ENCODE data around the gene MAX.
"Not testable (repeated sequence)": the region's sequence is repeated elsewhere in the genome, so short reads cannot be mapped to it uniquely, and the experiment has no call there.

MAX gene

DNA sequence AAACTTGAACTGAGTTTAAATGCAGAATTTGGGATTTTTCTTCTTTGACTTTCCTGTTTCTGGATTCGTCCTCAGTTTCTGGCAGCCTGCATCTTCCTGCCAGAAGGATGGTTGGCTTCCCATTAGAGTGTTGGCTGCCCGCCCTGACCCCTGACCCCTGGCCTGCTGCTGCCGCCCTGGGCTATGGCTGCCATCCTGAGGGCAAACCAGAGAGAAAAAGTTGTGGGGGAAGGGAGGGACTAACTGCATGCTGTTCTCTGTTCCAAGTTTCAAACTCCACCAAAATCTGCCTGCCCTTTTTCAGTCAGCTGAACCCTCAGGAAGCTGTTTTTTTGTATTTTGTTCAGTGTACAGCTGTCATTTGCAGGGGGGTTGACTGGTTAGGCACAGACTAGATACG is 67.3 kb downstream of the MAX start:
- DNase-seq (ENCODE audit: low spot score), result no peak

DNA sequence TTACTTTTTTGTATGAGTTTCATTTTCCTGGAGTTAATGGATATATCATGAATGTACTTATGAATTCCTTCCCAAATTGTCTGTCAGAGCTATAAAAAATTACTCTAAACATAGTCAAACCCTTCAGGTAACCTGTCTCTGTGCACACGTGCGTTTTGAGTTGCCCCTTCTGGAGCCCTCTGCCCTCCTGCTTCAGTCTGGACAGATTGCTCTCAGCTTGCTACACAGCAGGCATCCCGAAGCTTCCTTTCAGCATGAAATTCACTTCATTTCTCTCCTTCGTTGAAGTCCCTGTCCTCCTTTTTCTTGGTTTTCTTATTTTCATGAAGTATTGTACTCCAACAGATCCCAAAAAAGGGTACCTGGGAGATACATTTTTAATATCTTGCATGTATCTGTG is 68.3 kb downstream of the MAX start:
- no peak for DNase-seq (ENCODE audit: low spot score)

DNA sequence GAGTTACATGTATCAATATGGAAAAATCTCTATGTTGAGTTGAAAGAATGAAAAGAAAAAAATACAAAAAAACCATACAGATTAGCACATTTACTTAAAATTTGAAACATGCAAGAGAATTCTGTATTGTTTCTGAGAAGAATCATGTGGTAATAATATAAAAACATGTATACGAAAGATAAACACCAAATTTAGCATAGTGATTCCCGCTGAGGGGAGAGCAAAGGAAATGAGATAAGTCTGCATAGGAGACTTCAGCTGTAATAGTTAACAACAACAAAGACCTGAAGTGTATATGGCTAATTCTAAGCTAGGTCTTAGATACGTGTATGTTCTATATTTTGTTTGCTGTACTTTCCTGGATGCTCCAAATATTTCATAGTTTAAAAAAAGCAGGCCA is 69.1 kb downstream of the MAX start:
- no peak for DNase-seq (ENCODE audit: low spot score)

DNA sequence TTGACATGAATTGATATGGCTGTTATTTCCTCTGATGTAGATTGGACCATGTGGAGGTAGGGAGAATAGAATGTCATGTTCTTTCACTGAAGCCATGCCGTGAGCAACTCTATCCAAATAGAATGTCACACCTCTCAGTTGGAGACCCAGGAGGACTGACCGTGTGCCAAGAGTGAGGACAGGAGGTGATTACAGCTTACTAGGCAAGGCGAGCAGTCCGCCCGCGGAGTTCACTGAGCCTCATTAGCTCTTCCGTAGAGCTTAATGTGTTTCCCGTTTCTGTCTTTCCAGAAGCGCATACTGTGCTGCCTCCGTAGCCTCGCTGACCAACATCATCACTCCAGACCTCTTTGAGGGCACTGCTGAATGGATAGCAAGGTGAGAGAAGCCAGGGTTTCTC is 70.0 kb downstream of the MAX start:
- DNase-seq (ENCODE audit: low spot score), result no peak

DNA sequence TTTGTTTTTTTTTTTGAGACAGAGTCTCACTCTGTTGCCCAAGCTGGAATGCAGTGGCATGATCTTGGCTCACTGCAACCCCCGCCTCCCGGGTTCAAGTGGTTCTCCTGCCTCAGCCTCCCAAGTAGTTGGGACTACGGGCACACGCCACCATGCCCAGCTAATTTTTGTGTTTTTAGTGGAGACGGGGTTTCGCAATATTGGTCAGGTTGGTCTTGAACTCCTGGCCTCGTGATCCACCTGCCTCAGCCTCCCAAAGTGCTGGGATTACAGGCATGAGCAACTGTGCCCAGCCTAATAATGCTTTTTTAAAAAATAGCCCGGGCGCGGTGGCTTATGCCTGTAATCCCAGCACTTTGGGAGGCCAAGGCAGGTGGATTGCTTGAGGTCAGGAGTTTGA is 71.0 kb downstream of the MAX start:
- not testable (repeated sequence) for DNase-seq (ENCODE audit: low spot score)

DNA sequence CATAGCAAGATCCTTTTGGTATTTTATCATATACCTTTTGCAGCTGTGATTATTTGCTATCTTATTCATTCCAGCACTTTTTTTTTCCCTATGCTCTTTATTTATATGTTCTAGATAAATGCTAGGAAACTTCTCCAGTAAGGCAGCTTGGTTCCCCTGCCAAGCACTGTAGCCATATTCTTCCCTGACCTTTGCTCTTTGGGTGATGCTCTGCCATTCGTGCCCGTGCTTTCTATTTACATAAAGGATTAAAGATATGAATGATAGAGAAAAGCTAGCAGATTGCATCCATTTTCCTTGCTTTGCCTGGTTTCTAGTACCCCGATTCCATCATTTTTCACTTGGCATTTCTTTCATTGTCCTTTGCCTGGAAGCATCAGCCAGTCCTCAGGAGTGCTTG is 73.4 kb downstream of the MAX start:
- no peak for DNase-seq (ENCODE audit: low spot score)

DNA sequence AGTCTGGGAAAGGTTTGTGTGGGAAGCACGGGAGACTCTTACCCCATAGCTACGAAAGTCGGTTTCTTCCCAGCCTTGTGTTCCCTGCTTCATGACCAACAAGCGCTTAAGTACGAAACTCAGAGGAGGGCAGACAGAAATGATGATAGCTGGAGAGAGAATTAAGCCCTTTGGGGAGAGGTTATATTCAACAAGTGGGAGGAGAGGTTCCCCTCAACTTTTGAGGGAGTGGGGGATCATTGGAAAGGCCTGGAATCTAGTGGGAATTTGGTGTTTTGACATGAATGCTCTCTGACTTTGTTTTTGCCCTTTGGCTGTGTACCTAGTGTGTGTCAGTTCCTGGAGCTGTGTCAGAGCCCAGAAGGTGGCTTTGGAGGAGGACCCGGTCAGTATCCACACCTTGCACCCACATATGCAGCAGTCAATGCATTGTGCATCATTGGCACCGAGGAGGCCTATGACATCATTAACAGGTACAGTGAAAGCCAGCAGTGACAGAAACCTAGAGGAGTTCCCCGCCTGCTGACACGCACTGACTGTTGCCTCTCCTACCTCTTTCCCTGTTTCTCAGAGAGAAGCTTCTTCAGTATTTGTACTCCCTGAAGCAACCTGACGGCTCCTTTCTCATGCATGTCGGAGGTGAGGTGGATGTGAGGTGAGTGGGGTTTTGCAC is 75.1 kb downstream of the MAX start:
- no peak for DNase-seq (ENCODE audit: low spot score)

DNA sequence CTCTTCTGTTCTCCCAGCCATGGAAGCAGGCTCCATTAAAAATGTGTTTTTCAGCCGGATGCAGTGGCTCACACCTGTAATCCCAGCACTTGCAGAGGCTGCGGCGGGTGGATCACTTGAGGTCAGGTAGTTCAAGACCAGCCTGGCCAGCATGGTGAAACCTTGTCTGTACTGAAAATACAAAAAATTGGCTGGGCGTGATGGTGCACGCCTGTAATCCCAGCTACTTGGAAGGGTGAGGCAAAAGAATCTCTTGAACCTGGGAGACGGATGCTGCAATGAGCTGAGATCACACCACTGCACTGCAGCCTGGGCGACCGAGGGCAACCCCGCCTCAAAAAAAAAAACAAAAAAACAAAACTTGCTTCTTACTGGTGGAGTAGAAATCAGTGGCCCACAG is 75.8 kb downstream of the MAX start:
- DNase-seq (ENCODE audit: low spot score), result no peak

DNA sequence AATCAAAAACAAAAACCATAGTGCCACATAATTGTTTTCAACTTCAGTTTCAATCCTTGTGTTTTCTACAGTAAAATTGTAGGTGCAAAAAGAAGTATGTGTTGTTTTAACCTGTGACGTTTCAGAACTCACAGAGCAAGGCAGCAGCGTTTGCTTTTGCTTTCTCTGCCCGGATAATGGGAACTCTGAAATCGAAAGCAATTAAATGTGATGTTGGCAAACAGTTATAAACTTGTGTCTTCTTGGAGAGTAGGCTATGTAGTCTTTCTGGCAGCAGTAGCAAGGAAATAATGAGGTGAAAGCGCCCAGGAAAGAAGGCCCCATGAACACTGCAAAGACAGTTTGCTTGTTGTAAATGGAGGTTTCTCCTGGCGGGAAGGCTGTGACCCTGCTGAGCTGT is 76.5 kb downstream of the MAX start:
- no peak for DNase-seq (ENCODE audit: low spot score)
